ENCODE measurements around the gene C1QTNF8.

GRCh38 chr16:1132431-1132830 is 36.4 kb upstream of the C1QTNF8 start:
- no peak for TF ChIP-seq CTCF (conservative IDR thresholded peaks at IDR 0.05)
- TF ChIP-seq EZH2 (IDR thresholded peaks at IDR 0.05; ENCODE audit: low read depth), result no peak

Data from PC-9 (cell line).